H9 (cell line): ENCODE data around the gene SIPA1L2. TPM values are rescaled to one million over a fixed set of nuclear protein-coding genes. Genes with fewer than 3 reads are reported as not detected.

Experiments used
- DNase-seq: peaks from one replicate; pipeline ENCODE4 v3.0.0-alpha.2; 2017
- H2AFZ ChIP-seq: one replicate; pipeline ENCODE4 v1.6.1; 2013; ENCODE audit warnings: mild to moderate bottlenecking, low read length, control low read depth, moderate library complexity
- H2AK5ac ChIP-seq: 2 replicates; pipeline ENCODE4 v1.6.1; 2013; ENCODE audit warnings: low read length, control low read depth, mixed read lengths; ENCODE audit not compliant: insufficient read length
- H2BK120ac ChIP-seq: one replicate; pipeline ENCODE4 v1.6.1; 2013; ENCODE audit warnings: low read depth, mild to moderate bottlenecking, low read length, control low read depth, inconsistent platforms; ENCODE audit not compliant: poor library complexity, severe bottlenecking
- H2BK12ac ChIP-seq: 2 replicates; pipeline ENCODE4 v1.6.1; 2013; ENCODE audit warnings: low read length, control low read depth, mixed read lengths, low read depth; ENCODE audit not compliant: insufficient read length
- H2BK15ac ChIP-seq: 2 replicates; pipeline ENCODE4 v1.6.1; 2013; ENCODE audit warnings: low read depth, low read length, control low read depth
- H2BK20ac ChIP-seq: one replicate; pipeline ENCODE4 v1.6.1; 2013; ENCODE audit warnings: low read depth, mild to moderate bottlenecking, low read length, control low read depth, inconsistent platforms; ENCODE audit not compliant: poor library complexity, severe bottlenecking
- H2BK5ac ChIP-seq: 2 replicates; pipeline ENCODE4 v1.6.1; 2013; ENCODE audit warnings: low read length, control low read depth, mixed read lengths; ENCODE audit not compliant: insufficient read length
- H3K14ac ChIP-seq: 2 replicates; pipeline ENCODE4 v1.6.1; 2013; ENCODE audit warnings: low read length, control low read depth; ENCODE audit not compliant: insufficient read depth
- H3K18ac ChIP-seq: 2 replicates; pipeline ENCODE4 v1.6.1; 2013; ENCODE audit warnings: low read depth, mild to moderate bottlenecking, mixed read lengths, low read length, control low read depth; ENCODE audit not compliant: insufficient read length
- H3K23ac ChIP-seq: 2 replicates; pipeline ENCODE4 v1.6.1; 2013; ENCODE audit warnings: low read length, control low read depth, mixed read lengths, low read depth; ENCODE audit not compliant: insufficient read length
- H3K23me2 ChIP-seq: 2 replicates; pipeline ENCODE4 v1.6.1; 2013; ENCODE audit warnings: low read depth, mild to moderate bottlenecking, mixed read lengths, low read length, control low read depth; ENCODE audit not compliant: insufficient read length, poor library complexity, severe bottlenecking
- H3K27ac ChIP-seq: 2 replicates; pipeline ENCODE4 v1.5.1; 2013; ENCODE audit warnings: low read length, control low read depth, mixed read lengths, low read depth; ENCODE audit not compliant: insufficient read length
- H3K27me3 ChIP-seq: 2 replicates; pipeline ENCODE4 v1.6.1; 2013; ENCODE audit warnings: low read length, control low read depth, inconsistent platforms; ENCODE audit not compliant: insufficient read depth
- H3K4ac ChIP-seq: 2 replicates; pipeline ENCODE4 v1.6.1; 2013; ENCODE audit warnings: low read depth, mild to moderate bottlenecking, control low read depth, inconsistent platforms, low read length, moderate library complexity
- H3K4me1 ChIP-seq: 2 replicates; pipeline ENCODE4 v1.6.1; 2013; ENCODE audit warnings: low read length, control low read depth, inconsistent platforms; ENCODE audit not compliant: insufficient read depth
- H3K4me2 ChIP-seq: 2 replicates; pipeline ENCODE4 v1.6.1; 2013; ENCODE audit warnings: low read length, control low read depth, mixed read lengths; ENCODE audit not compliant: insufficient read length, insufficient read depth
- H3K56ac ChIP-seq: 2 replicates; pipeline ENCODE4 v1.6.1; 2013; ENCODE audit warnings: low read depth, mild to moderate bottlenecking, mixed read lengths, low read length, control low read depth; ENCODE audit not compliant: insufficient read length
- H3K79me1 ChIP-seq: 2 replicates; pipeline ENCODE4 v1.6.1; 2013; ENCODE audit warnings: low read depth, mild to moderate bottlenecking, moderate library complexity, low read length, control low read depth, inconsistent platforms; ENCODE audit not compliant: insufficient read depth, poor library complexity, severe bottlenecking
- H3K79me2 ChIP-seq: 2 replicates; pipeline ENCODE4 v1.6.1; 2013; ENCODE audit warnings: low read length, control low read depth, inconsistent platforms; ENCODE audit not compliant: insufficient read depth
- H3K9ac ChIP-seq: 2 replicates; pipeline ENCODE4 v1.6.1; 2013; ENCODE audit warnings: low read length, control low read depth, mixed read lengths; ENCODE audit not compliant: insufficient read length; ENCODE audit errors: extremely low read depth
- H3K9me3 ChIP-seq: one replicate; pipeline ENCODE4 v1.6.1; 2013; ENCODE audit warnings: low read depth, low read length, inconsistent platforms; ENCODE audit not compliant: control insufficient read depth
- H3T11ph ChIP-seq: one replicate; pipeline ENCODE4 v1.6.1; 2013; ENCODE audit warnings: mild to moderate bottlenecking, low read length, control low read depth, inconsistent platforms
- H4K20me1 ChIP-seq: one replicate; pipeline ENCODE4 v1.6.1; 2013; ENCODE audit not compliant: control insufficient read depth, insufficient read length, insufficient read depth
- H4K5ac ChIP-seq: 2 replicates; pipeline ENCODE4 v1.6.1; 2013; ENCODE audit warnings: low read depth, mild to moderate bottlenecking, mixed read lengths, low read length, control low read depth; ENCODE audit not compliant: insufficient read length
- H4K8ac ChIP-seq: replicated peaks from 2 replicates; pipeline ENCODE4 v1.6.1; 2013; ENCODE audit warnings: low read length, control low read depth, mixed read lengths, low read depth; ENCODE audit not compliant: insufficient read length
- H4K91ac ChIP-seq: 2 replicates; pipeline ENCODE4 v1.6.1; 2013; ENCODE audit warnings: low read depth, mild to moderate bottlenecking, moderate library complexity, mixed read lengths, low read length, control low read depth; ENCODE audit not compliant: insufficient read length
- H3K27ac Mint-ChIP-seq, 3 experiments: 2 replicates in 2 of 3; 3 replicates in 1 of 3; pipeline ENCODE4 v1.8.0; 2020 to 2021; ENCODE audit warnings: mixed read lengths in 3 of 3, mild to moderate bottlenecking in 1 of 3, moderate library complexity in 1 of 3
- H3K27me3 Mint-ChIP-seq: 2 replicates; pipeline ENCODE4 v1.8.0; 2021; ENCODE audit warnings: low read depth, mild to moderate bottlenecking, moderate library complexity, mixed read lengths
- H3K36me3 Mint-ChIP-seq, 3 experiments: 2 replicates in 2 of 3; 3 replicates in 1 of 3; pipeline ENCODE4 v1.8.0; 2020 to 2021; ENCODE audit warnings: low read depth in 3 of 3, mixed read lengths in 3 of 3; ENCODE audit not compliant: insufficient read depth in 1 of 3
- H3K4me1 Mint-ChIP-seq, 2 experiments: 2 replicates each; pipeline ENCODE4 v1.8.0; 2020; ENCODE audit warnings: mixed read lengths in 2 of 2
- H3K4me3 Mint-ChIP-seq, 2 experiments: 2 replicates in 1 of 2; 3 replicates in 1 of 2; pipeline ENCODE4 v1.8.0; 2020 to 2021; ENCODE audit warnings: mild to moderate bottlenecking in 2 of 2, mixed read lengths in 2 of 2, moderate library complexity in 1 of 2
- H3K9me3 Mint-ChIP-seq, 2 experiments: 2 replicates in 1 of 2; 3 replicates in 1 of 2; pipeline ENCODE4 v1.8.0; 2020; ENCODE audit warnings: mild to moderate bottlenecking in 2 of 2, mixed read lengths in 2 of 2, moderate library complexity in 1 of 2
- WGBS: extraction: QIAGEN DNeasy Blood & Tissue Kit; methylation state at CpG from one replicate; pipeline ENCODE4 v1.1.7; 2013; ENCODE audit warnings: missing lambda C conversion rate, low lambda C conversion rate, mixed read lengths; ENCODE audit not compliant: insufficient read length; ENCODE audit errors: extremely low coverage; 5-methylcytosine and 5-hydroxymethylcytosine counted together
- total RNA-seq: library from RNA; stranded (reverse); gene quantifications from 2 replicates; pipeline ENCODE4 v1.2.1, GENCODE V29; 2021
- TF ChIP-seq, protein P1 (sequence below): fragments of 200-600 bp; sonication (generic); conservative IDR thresholded peaks from 3 replicates; pipeline ENCODE4 v1.8.0; 2021; ENCODE audit warnings: antibody characterized with exemption, mild to moderate bottlenecking

The SIPA1L2 gene
- total RNA-seq, 1 experiment from 2014 or later, result 5.2 TPM

DNA sequence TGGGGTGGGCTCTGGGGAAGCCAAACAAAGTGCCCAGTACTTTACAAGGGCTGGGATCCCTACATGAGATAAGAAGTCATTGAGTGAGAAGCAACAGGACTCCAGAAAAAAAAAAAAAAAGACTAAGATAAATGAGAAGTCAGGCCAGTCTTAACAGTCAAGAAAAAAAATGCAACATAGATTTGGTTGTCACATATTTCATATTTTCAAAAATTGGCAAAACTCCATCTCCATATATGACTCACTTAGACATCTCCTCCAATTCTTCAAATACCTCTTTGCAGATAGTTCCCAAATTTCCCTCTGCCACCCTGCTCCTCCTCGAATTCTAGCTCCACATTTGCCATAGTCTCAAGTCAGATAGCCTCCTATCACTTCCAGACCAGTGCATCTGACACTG is 20.9 kb upstream of the SIPA1L2 start:
- no peak overlapping the region for H2AFZ ChIP-seq
- H3K4me3 Mint-ChIP-seq, result no peak overlapping the region

More for the DNA sequence above, 20.9 kb upstream of the SIPA1L2 start:
- H3K4ac ChIP-seq, result no peak overlapping the region
- no peaks in the 10 kb centered on the region for H3K23me2 ChIP-seq
- H3K9me3 Mint-ChIP-seq, result no peaks in the 10 kb centered on the region
- no peaks in the 10 kb centered on the region for H3K27me3 ChIP-seq
- H4K91ac ChIP-seq, result no peak overlapping the region
- no peak overlapping the region for H4K5ac ChIP-seq
- no peak overlapping the region for H3K4me2 ChIP-seq
- H3K79me1 ChIP-seq, result no peaks in the 10 kb centered on the region
- H3K9ac ChIP-seq, result no peak overlapping the region
- H3K4me1 ChIP-seq, result no peaks in the 10 kb centered on the region; the same call in 1 of the 2 replicates
- TF ChIP-seq, protein P1, sequence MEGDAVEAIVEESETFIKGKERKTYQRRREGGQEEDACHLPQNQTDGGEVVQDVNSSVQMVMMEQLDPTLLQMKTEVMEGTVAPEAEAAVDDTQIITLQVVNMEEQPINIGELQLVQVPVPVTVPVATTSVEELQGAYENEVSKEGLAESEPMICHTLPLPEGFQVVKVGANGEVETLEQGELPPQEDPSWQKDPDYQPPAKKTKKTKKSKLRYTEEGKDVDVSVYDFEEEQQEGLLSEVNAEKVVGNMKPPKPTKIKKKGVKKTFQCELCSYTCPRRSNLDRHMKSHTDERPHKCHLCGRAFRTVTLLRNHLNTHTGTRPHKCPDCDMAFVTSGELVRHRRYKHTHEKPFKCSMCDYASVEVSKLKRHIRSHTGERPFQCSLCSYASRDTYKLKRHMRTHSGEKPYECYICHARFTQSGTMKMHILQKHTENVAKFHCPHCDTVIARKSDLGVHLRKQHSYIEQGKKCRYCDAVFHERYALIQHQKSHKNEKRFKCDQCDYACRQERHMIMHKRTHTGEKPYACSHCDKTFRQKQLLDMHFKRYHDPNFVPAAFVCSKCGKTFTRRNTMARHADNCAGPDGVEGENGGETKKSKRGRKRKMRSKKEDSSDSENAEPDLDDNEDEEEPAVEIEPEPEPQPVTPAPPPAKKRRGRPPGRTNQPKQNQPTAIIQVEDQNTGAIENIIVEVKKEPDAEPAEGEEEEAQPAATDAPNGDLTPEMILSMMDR, result no peak
- H3K79me2 ChIP-seq, result no peaks in the 10 kb centered on the region
- no peak for DNase-seq
- H3K36me3 Mint-ChIP-seq, result no peaks in the 10 kb centered on the region
- H3K27ac Mint-ChIP-seq, result no peak overlapping the region
- no peak overlapping the region for H2BK15ac ChIP-seq
- H3K27ac ChIP-seq, result no peak overlapping the region
- no peak overlapping the region for H4K8ac ChIP-seq
- H3K27me3 Mint-ChIP-seq, result peaks cover 4% of the 10 kb centered on the region
- H3K9me3 ChIP-seq, result no peaks in the 10 kb centered on the region
- H3K4me1 Mint-ChIP-seq, result peaks cover 0 to 5% of the 10 kb centered on the region in 2 experiments; a peak in 2 of 4 replicates
- no peaks in the 10 kb centered on the region for H4K20me1 ChIP-seq
- H3K14ac ChIP-seq, result no peak overlapping the region
- no peak overlapping the region for H3K56ac ChIP-seq
- WGBS, result no CpG with 5 or more reads among the region's 1 CpG
- no peak overlapping the region for H3K18ac ChIP-seq
- H2BK120ac ChIP-seq, result no peak overlapping the region
- H3T11ph ChIP-seq, result no peak overlapping the region
- no peak overlapping the region for H2BK5ac ChIP-seq
- H2BK20ac ChIP-seq, result no peak overlapping the region
- no peak overlapping the region for H2AK5ac ChIP-seq
- H3K23ac ChIP-seq, result no peak overlapping the region
- H2BK12ac ChIP-seq, result no peak overlapping the region
